Measurements from ENCODE around the gene FAM3A.

The FAM3A gene

DNA sequence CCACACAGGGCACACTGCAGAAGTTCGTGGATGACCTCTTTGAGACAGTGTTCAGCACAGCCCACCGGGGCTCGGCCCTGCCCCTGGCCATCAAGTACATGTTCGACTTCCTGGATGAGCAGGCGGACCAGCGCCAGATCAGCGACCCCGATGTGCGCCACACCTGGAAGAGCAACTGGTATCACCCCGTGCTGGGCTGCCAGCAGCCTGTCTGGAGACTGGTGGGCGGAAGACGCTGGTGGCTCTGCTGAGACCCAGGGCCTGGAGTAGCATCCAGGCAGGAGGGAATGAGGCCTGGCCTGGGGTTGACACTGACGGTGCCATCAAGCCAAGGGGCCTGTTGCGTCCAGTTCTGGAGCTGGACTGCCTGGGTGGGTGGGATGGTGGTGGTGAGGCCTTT, 45.6 kb downstream of the FAM3A start:
- no peak overlapping the region for H3K4me3 Mint-ChIP-seq
- peaks cover 2% of the 10 kb centered on the region for H3K4me1 Mint-ChIP-seq (ENCODE audit: low read depth)
- no peak overlapping the region for H3K27ac Mint-ChIP-seq
- no peaks in the 10 kb centered on the region for H3K27me3 Mint-ChIP-seq (ENCODE audit: low read depth)
- no peaks in the 10 kb centered on the region for H3K36me3 Mint-ChIP-seq (ENCODE audit: low read depth)
- no peaks in the 10 kb centered on the region for H3K9me3 Mint-ChIP-seq

DNA sequence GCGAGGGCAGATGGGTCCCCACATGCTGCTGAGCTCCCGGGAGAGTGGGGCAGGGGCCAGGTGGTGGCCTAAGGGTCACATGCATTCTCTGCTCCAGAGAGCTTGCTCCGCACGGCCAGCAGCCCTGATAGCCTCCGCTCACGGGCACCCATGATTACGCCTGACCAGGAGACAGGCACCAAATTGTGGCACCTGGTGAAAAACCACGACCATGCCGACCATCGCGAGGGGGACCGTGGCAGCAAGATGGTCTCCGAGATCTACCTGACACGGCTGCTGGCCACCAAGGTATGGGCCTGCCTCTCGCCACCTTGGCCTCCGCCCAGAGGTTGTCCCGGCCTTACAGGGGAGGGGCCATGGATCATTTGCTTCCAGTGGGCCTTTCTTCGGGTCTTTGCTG, 46.2 kb downstream of the FAM3A start:
- Mint-ChIP-seq H3K4me3 (no peak overlapping the region), H3K4me1 (ENCODE audit: low read depth) (no peaks in the 10 kb centered on the region), H3K27ac (no peak overlapping the region), H3K9me3 (no peaks in the 10 kb centered on the region), H3K27me3 (ENCODE audit: low read depth) (no peaks in the 10 kb centered on the region), H3K36me3 (ENCODE audit: low read depth) (no peaks in the 10 kb centered on the region)

DNA sequence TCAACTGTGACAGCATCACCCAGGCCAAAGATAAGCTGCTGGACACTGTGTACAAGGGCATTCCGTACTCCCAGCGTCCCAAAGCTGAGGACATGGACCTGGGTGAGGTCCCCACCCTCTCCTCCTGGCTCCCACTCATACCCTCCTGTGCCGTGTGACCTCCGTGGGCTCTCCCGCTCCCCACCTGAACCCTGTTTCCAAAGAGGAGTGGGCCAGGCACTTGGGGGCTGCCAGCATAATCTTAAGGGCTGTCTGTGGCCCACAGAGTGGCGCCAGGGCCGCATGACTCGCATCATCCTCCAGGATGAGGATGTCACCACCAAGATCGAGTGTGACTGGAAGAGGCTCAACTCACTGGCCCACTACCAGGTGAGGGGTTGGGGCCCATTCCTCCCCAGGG, 46.9 kb downstream of the FAM3A start:
- H3K4me1 Mint-ChIP-seq (ENCODE audit: low read depth) = no peaks in the 10 kb centered on the region
- H3K4me3 Mint-ChIP-seq = no peak overlapping the region
- H3K9me3 Mint-ChIP-seq = no peaks in the 10 kb centered on the region
- no peak overlapping the region for H3K27ac Mint-ChIP-seq
- H3K36me3 Mint-ChIP-seq (ENCODE audit: low read depth) = no peaks in the 10 kb centered on the region
- no peaks in the 10 kb centered on the region for H3K27me3 Mint-ChIP-seq (ENCODE audit: low read depth)

DNA sequence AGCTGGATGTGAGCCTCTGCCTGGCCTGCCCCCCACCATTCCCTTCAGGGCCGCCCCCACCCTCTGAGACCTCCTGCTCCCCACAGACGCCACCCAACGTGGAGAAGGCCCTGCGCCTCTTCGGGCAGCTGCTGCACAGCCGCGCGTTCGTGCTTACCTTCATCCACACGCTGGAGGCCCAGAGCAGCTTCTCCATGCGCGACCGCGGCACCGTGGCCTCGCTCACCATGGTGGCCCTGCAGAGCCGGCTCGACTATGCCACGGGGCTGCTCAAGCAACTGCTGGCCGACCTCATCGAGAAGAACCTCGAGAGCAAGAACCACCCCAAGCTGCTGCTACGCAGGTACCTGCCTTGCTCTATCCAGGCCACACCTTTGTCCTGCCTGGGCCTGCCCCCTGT, 47.8 kb downstream of the FAM3A start:
- H3K36me3 Mint-ChIP-seq (ENCODE audit: low read depth) = no peaks in the 10 kb centered on the region
- no peak overlapping the region for H3K4me3 Mint-ChIP-seq
- no peaks in the 10 kb centered on the region for H3K9me3 Mint-ChIP-seq
- H3K4me1 Mint-ChIP-seq (ENCODE audit: low read depth) = no peaks in the 10 kb centered on the region
- no peak overlapping the region for H3K27ac Mint-ChIP-seq
- H3K27me3 Mint-ChIP-seq (ENCODE audit: low read depth) = no peaks in the 10 kb centered on the region

DNA sequence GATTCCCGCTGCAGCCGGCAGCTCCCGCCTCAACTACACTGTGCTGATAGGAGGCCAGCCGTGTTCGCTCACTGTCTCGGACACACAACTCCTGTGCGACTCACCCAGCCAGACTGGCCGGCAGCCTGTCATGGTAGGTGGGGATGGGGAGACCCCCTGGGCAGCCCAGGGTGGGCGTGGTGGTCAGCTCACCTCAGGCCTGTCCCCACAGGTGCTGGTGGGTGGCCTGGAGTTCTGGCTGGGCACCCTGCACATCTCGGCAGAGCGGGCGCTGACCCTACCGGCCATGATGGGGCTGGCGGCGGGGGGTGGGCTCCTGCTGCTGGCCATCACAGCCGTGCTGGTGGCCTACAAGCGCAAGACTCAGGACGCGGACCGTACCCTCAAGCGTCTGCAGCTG, 48.5 kb downstream of the FAM3A start:
- Mint-ChIP-seq H3K36me3 (ENCODE audit: low read depth) (peaks cover 2% of the 10 kb centered on the region), H3K27me3 (ENCODE audit: low read depth) (no peaks in the 10 kb centered on the region), H3K27ac (no peak overlapping the region), H3K4me3 (no peak overlapping the region), H3K9me3 (no peaks in the 10 kb centered on the region), H3K4me1 (ENCODE audit: low read depth) (no peaks in the 10 kb centered on the region)

DNA sequence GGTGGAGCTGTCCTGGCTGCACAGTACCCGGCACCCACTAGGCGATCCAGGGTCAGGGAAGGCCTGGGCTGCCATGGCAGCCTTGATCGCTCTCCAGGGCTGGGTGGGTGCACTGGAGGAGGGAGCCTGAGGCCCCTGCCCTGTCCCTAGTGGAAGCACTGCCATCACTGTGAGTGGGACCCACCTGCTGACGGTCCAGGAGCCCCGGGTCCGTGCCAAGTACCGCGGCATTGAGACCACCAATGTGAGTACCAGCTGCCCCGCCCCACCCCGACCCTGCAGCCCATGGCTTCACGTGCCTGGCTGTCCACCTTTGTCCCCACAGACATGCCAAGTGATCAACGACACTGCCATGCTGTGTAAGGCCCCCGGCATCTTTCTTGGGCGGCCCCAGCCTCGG, 49.1 kb downstream of the FAM3A start:
- H3K36me3 Mint-ChIP-seq (ENCODE audit: low read depth) = peaks cover 2% of the 10 kb centered on the region
- H3K4me1 Mint-ChIP-seq (ENCODE audit: low read depth) = no peaks in the 10 kb centered on the region
- no peaks in the 10 kb centered on the region for H3K9me3 Mint-ChIP-seq
- no peaks in the 10 kb centered on the region for H3K27me3 Mint-ChIP-seq (ENCODE audit: low read depth)
- H3K4me3 Mint-ChIP-seq = no peak overlapping the region
- no peak overlapping the region for H3K27ac Mint-ChIP-seq

DNA sequence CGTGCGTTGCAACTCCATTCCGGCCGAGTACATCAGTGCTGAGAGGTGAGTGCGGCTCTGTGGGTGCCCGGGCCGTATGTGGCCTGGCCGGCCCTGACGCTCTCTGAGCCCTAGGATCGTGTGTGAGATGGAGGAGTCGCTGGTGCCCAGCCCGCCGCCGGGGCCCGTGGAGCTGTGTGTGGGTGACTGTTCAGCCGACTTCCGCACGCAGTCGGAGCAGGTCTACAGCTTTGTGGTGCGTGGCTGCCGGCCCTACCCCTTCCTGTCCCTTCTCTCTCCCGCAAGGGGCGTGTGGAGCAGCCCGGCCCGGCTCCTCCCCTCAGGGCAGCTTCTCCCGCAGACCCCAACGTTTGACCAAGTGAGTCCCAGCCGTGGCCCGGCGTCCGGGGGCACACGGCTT, 50.0 kb downstream of the FAM3A start:
- no peak overlapping the region for H3K27ac Mint-ChIP-seq
- no peaks in the 10 kb centered on the region for H3K4me1 Mint-ChIP-seq (ENCODE audit: low read depth)
- no peaks in the 10 kb centered on the region for H3K9me3 Mint-ChIP-seq
- H3K4me3 Mint-ChIP-seq = no peak overlapping the region
- H3K27me3 Mint-ChIP-seq (ENCODE audit: low read depth) = no peaks in the 10 kb centered on the region
- peaks cover 3% of the 10 kb centered on the region for H3K36me3 Mint-ChIP-seq (ENCODE audit: low read depth)

DNA sequence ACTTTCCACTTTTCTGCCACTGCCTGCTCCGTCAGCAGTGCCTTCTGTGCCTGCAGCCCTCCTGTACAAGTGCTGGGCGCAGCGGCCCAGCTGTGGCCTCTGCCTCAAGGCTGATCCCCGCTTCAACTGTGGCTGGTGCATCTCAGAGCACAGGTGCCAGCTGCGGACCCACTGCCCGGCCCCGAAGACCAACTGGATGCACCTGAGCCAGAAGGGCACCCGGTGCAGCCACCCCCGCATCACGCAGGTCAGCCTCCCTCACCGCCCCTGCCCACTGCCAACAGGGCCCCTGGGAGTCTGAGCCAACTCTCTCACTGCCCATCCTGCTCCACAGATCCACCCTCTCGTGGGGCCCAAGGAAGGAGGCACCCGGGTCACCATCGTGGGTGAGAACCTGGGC, 50.4 kb downstream of the FAM3A start:
- Mint-ChIP-seq H3K36me3 (ENCODE audit: low read depth) (peaks cover 4% of the 10 kb centered on the region), H3K4me1 (ENCODE audit: low read depth) (no peaks in the 10 kb centered on the region), H3K9me3 (no peaks in the 10 kb centered on the region), H3K27me3 (ENCODE audit: low read depth) (no peaks in the 10 kb centered on the region), H3K27ac (no peak overlapping the region), H3K4me3 (no peak overlapping the region)

DNA sequence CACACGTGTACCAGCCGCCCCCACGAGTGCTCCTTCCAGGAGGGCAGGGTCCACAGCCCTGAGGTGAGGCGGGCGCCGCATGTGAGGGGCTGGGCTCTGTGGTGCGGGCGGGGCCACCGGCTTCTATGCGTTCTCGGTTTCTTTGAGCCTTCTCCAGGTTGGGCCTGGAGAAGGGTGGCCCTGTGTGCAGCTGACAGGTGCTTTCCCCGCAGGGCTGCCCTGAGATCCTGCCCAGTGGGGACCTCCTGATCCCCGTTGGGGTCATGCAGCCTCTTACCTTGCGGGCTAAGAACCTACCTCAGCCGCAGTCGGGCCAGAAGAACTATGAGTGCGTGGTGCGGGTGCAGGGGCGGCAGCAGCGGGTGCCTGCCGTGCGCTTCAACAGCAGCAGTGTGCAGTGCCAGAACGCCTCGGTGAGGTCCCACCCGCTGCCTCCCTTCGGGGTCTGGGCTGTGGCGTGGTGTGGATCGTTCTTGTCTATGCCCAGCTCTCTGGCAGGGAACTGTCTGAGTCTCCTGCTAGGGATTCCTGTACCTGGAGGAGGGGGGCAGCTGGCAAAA, 51.1 kb downstream of the FAM3A start:
- no peaks in the 10 kb centered on the region for H3K27me3 Mint-ChIP-seq (ENCODE audit: low read depth)
- no peak overlapping the region for H3K4me3 Mint-ChIP-seq
- no peak overlapping the region for H3K27ac Mint-ChIP-seq
- peaks cover 4% of the 10 kb centered on the region for H3K36me3 Mint-ChIP-seq (ENCODE audit: low read depth)
- no peaks in the 10 kb centered on the region for H3K4me1 Mint-ChIP-seq (ENCODE audit: low read depth)
- no peaks in the 10 kb centered on the region for H3K9me3 Mint-ChIP-seq

DNA sequence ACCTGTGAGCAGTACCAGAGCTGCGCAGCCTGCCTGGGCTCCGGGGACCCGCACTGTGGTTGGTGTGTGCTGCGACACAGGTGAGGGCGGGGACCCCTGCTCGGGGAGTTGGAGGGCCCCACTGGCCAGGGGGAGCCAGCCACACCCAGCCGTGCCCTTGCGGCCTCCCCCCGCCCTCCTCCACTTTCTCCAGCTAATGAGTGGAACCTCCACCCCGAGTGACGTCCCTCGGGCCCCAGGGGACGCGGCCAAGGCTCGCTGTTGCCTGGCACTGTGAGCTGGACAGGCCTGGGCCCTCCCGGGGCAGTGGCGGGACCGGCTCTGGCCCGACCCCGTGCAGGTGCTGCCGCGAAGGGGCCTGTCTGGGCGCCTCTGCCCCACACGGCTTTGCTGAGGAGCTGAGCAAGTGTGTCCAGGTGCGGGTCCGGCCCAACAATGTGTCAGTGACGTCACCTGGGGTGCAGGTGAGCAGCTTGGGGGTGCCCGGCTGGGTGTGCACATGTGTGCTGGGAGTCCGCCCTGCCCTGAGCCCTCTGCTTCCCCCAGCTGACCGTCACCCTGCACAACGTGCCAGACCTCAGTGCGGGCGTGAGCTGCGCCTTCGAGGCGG, 52.3 kb downstream of the FAM3A start:
- no peaks in the 10 kb centered on the region for H3K27me3 Mint-ChIP-seq (ENCODE audit: low read depth)
- H3K9me3 Mint-ChIP-seq = no peaks in the 10 kb centered on the region
- H3K4me3 Mint-ChIP-seq = no peak overlapping the region
- H3K27ac Mint-ChIP-seq = no peak overlapping the region
- H3K36me3 Mint-ChIP-seq (ENCODE audit: low read depth) = peaks cover 4% of the 10 kb centered on the region
- H3K4me1 Mint-ChIP-seq (ENCODE audit: low read depth) = peaks cover 3% of the 10 kb centered on the region

DNA sequence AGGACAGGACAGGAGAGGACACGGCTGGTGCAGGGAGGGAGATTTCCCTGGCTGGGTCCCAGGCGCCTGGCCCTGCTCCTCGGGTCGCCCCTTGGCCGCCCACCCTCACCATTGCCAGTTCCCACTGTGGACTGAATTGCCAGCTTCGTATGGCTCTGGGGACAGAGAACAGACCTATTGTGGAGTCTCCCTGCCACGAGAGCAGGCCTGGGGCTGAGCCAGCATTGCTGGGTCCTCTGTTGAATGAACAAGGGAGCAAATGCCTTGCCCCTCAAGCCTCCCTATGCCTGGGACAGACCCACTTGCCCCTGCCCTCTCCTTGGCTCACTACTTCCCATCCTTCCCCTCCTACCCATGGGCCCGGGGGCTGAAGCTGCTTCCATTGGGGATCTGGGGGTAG, 53.6 kb downstream of the FAM3A start:
- no peak overlapping the region for H3K27ac Mint-ChIP-seq
- peaks cover 4% of the 10 kb centered on the region for H3K36me3 Mint-ChIP-seq (ENCODE audit: low read depth)
- no peak overlapping the region for H3K4me3 Mint-ChIP-seq
- peaks cover 5% of the 10 kb centered on the region for H3K4me1 Mint-ChIP-seq (ENCODE audit: low read depth)
- H3K9me3 Mint-ChIP-seq = no peaks in the 10 kb centered on the region
- H3K27me3 Mint-ChIP-seq (ENCODE audit: low read depth) = no peaks in the 10 kb centered on the region

DNA sequence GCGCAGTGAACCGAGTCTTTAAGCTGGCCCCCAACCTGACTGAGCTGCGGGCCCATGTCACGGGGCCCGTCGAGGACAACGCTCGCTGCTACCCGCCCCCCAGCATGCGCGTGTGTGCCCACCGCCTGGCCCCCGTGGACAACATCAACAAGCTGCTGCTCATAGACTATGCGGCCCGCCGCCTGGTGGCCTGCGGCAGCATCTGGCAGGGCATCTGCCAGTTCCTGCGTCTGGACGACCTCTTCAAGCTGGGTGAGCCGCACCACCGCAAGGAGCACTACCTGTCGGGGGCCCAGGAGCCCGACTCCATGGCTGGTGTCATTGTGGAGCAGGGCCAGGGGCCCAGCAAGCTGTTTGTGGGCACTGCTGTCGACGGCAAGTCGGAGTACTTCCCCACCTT, 55.7 kb downstream of the FAM3A start:
- Mint-ChIP-seq H3K4me3 (peak overlapping the region; percentile 21), H3K36me3 (ENCODE audit: low read depth) (peaks cover 4% of the 10 kb centered on the region), H3K27me3 (ENCODE audit: low read depth) (no peaks in the 10 kb centered on the region), H3K27ac (no peak overlapping the region), H3K9me3 (no peaks in the 10 kb centered on the region), H3K4me1 (ENCODE audit: low read depth) (peaks cover 7% of the 10 kb centered on the region)

DNA sequence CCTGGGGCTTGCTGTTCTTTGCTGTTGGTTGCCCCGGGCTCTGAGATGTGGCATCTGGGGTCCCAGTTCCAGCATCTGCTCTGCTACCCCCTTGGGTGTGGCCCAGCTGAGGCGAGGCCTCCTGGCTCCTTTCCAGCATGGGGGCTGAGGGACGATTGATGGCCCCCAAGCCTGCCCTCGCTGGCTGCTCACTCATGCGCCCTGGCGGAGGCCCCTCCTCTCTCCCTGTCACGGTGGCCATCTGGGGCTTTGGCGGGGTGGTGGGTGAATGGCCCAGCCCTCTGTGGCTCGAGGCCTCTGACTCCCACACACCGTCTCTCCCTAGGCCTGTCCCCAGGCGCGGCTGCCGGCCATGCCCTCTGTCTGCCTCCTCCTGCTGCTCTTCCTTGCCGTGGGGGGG, 56.2 kb downstream of the FAM3A start:
- H3K27ac Mint-ChIP-seq = no peak overlapping the region
- H3K4me3 Mint-ChIP-seq = no peak overlapping the region
- H3K9me3 Mint-ChIP-seq = no peaks in the 10 kb centered on the region
- H3K27me3 Mint-ChIP-seq (ENCODE audit: low read depth) = no peaks in the 10 kb centered on the region
- H3K36me3 Mint-ChIP-seq (ENCODE audit: low read depth) = peaks cover 4% of the 10 kb centered on the region
- H3K4me1 Mint-ChIP-seq (ENCODE audit: low read depth) = peaks cover 7% of the 10 kb centered on the region

DNA sequence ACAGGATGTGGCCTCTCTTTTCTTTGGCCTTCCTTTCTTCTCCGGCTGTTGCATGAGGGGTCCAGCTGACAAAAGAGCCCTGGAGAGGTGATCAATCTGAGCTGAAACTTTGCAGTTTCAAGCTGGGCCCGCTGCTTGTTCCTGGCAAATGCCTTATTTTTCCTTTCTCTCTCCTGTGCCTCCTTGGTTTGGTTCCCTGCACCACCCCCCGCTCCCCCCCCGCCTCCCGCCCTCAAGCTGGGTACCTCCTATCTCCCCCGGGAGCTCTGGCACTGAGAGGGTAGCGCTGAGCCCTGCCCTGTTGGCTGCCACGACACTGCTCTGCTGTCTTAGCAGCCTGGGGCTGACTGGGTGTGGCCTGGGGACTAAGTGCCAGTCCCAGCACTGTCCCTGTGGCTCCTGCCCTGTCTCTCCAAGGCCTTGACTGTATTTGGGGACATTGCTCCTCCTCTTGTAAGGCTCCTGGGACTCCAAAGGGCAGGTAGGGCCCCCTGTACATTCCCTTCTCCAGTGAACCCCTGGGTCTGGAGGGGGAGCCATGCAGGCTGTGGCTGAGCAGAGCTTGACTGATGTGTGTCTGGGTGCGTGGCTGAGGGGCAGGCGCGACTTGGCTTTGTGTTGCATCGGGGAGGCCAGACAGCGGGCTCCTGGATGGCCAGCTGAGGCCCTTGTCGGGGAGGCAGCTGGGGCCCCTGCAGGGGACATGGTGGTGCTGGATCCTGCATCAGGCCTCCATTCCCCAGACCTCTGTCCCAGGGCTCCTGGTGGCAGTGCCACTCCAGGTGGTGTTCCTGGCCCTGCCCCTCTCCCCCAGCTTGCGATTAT, 56.9 kb downstream of the FAM3A start:
- H3K9me3 Mint-ChIP-seq = no peaks in the 10 kb centered on the region
- no peaks in the 10 kb centered on the region for H3K27me3 Mint-ChIP-seq (ENCODE audit: low read depth)
- H3K4me1 Mint-ChIP-seq (ENCODE audit: low read depth) = peaks cover 7% of the 10 kb centered on the region
- H3K36me3 Mint-ChIP-seq (ENCODE audit: low read depth) = peaks cover 4% of the 10 kb centered on the region
- H3K27ac Mint-ChIP-seq = peak overlapping the region; percentile 68
- H3K4me3 Mint-ChIP-seq = peak overlapping the region; percentile 85
